Femur (tissue), 1 donor: ENCODE data around the gene WWC2.

ENCODE experiments used
- DNase-seq: peaks from one replicate; pipeline ENCODE4 v3.0.0-alpha.2; 2017

The WWC2 gene

GRCh38 chr4:183358215-183358755 is 259.2 kb downstream of the WWC2 start:
- no peak for DNase-seq

GRCh38 chr4:183360161-183360919 is 261.3 kb downstream of the WWC2 start:
- DNase-seq = no peak

- DNase-seq = no peak
Observed at GRCh38 chr4:183362036-183362435, 263.0 kb downstream of the WWC2 start.

- peak; percentile 35 for DNase-seq
Observed at GRCh38 chr4:183362916-183363542, 264.0 kb downstream of the WWC2 start.

- no peak for DNase-seq
Observed at GRCh38 chr4:183364025-183364424, 265.0 kb downstream of the WWC2 start.

- DNase-seq = no peak
Observed at GRCh38 chr4:183366206-183366835, 267.3 kb downstream of the WWC2 start.

- no peak for DNase-seq
Observed at GRCh38 chr4:183369073-183369472, 270.0 kb downstream of the WWC2 start.
